ENCODE data around the gene CACNB3.
"Not testable (repeated sequence)": the region's sequence is repeated elsewhere in the genome, so short reads cannot be mapped to it uniquely, and the experiment has no call there.

CACNB3 gene

GRCh38 chr12:48831257-48831656, 13.0 kb downstream of the CACNB3 start:
- H3K4me3 ChIP-seq (ENCODE audit: low read depth, low read length), result no peak overlapping the region
- DNase-seq (ENCODE audit: low read depth), result no peak
- no peak for TF ChIP-seq CTCF (IDR thresholded peaks at IDR 0.05; ENCODE audit: control insufficient read depth, extremely low read depth, insufficient read depth)

GRCh38 chr12:48832321-48833060, 14.2 kb downstream of the CACNB3 start:
- no peak for DNase-seq (ENCODE audit: low read depth)
- no peak overlapping the region for H3K4me3 ChIP-seq (ENCODE audit: low read depth, low read length)
- no peak for TF ChIP-seq CTCF (IDR thresholded peaks at IDR 0.05; ENCODE audit: control insufficient read depth, extremely low read depth, insufficient read depth)

GRCh38 chr12:48838048-48838447, 19.8 kb downstream of the CACNB3 start:
- H3K4me3 ChIP-seq (ENCODE audit: low read depth, low read length), result no peak overlapping the region

GRCh38 chr12:48842021-48842420, 23.7 kb downstream of the CACNB3 start:
- H3K4me3 ChIP-seq (ENCODE audit: low read depth, low read length); DNase-seq (ENCODE audit: low read depth): not testable (repeated sequence)

More at GRCh38 chr12:48838048-48838447, 19.8 kb downstream of the CACNB3 start:
- TF ChIP-seq CTCF (IDR thresholded peaks at IDR 0.05; ENCODE audit: control insufficient read depth, extremely low read depth, insufficient read depth), result no peak
- no peak for DNase-seq (ENCODE audit: low read depth)

- peak within 1 kb of the TSS; percentile 99 for H3K4me3 ChIP-seq (ENCODE audit: low read depth, low read length)
- TF ChIP-seq CTCF (IDR thresholded peaks at IDR 0.05; ENCODE audit: control insufficient read depth, extremely low read depth, insufficient read depth), result no peak
- DNase-seq (ENCODE audit: low read depth), result peak; percentile 95
Measured at GRCh38 chr12:48851883-48852733, 33.8 kb downstream of the CACNB3 start, which contains the start of gene DDX23. DDX23 (minus strand) TSS chr12:48852163; CDS start chr12:48845782, 6,381 bp downstream.

- TF ChIP-seq CTCF (IDR thresholded peaks at IDR 0.05; ENCODE audit: control insufficient read depth, extremely low read depth, insufficient read depth), result peak; percentile 82
- H3K4me3 ChIP-seq (ENCODE audit: low read depth, low read length), result peak overlapping the region; percentile 99
- peak; percentile 76 for DNase-seq (ENCODE audit: low read depth)
Measured at GRCh38 chr12:48852734-48853688, 34.7 kb downstream of the CACNB3 start.
